Left lung (tissue), 10 donors: ENCODE results near the gene STRIP2. TPM values are rescaled to one million over a fixed set of nuclear protein-coding genes. Genes with fewer than 3 reads are reported as not detected.

Experiments used
- ATAC-seq: fragments of 200-7000 bp; cut with Tn5 transposase; one replicate; pipeline ENCODE4 v1.9.1; 2020; ENCODE audit warnings: moderate library complexity
- DNase-seq, 4 donors: peaks; one replicate each; pipeline ENCODE4 v3.0.0-alpha.2; 2013 to 2020
- H3K27ac ChIP-seq, 2 donors: fragments of 200-600 bp; sonication (generic) in 1 of 2; one replicate each; pipeline versions ENCODE4 v1.5.0 to v1.8.0; 2020 to 2021
- H3K27me3 ChIP-seq, 2 donors: fragments of 200-600 bp; sonication (generic) in 1 of 2; one replicate each; pipeline versions ENCODE4 v1.5.0 to v1.8.0; 2020 to 2021
- H3K36me3 ChIP-seq, 2 donors: fragments of 200-600 bp; sonication (generic) in 1 of 2; one replicate each; pipeline versions ENCODE4 v1.5.0 to v1.8.0; 2020 to 2021
- H3K4me1 ChIP-seq, 2 donors: fragments of 200-600 bp; one replicate each; pipeline ENCODE4 v1.8.0; 2021
- H3K4me3 ChIP-seq, 2 donors: fragments of 200-600 bp; sonication (generic) in 1 of 2; one replicate each; pipeline versions ENCODE4 v1.5.0 to v1.8.0; 2020 to 2021; ENCODE audit warnings: mild to moderate bottlenecking in 1 of 2
- H3K9me3 ChIP-seq, 2 donors: fragments of 200-600 bp; sonication (generic) in 1 of 2; one replicate each; pipeline versions ENCODE4 v1.5.0 to v1.8.0; 2020 to 2021
- intact Hi-C, 2 donors: fragments of 100-400 bp; cut with DNase I; formaldehyde crosslinking; loops; one replicate each; pipeline versions ENCODE4 v1.11.2 to v1.14.2; 2022
- polyA plus RNA-seq, 6 donors: library from polyadenylated mRNA; unstranded; fragments of 120-200 nt; gene quantifications; one replicate each; pipeline ENCODE4 v1.2.1, GENCODE V29; 2013; ENCODE audit not compliant: insufficient read length in 6 of 6
- total RNA-seq, 2 donors: library from RNA; stranded (reverse); fragmentation: NEBNext Ultra II Directional; extraction: Animal tissue kit (Norgen Biotek cat#: 25700); gene quantifications; one replicate each; pipeline ENCODE4 v1.2.1, GENCODE V29; 2021
- TF ChIP-seq, protein P1 (sequence below), 2 donors: fragments of 200-600 bp; sonication (generic) in 1 of 2; IDR thresholded peaks; one replicate each; pipeline versions ENCODE4 v1.5.0 to v1.8.0; 2021; ENCODE audit warnings: antibody characterized with exemption in 2 of 2
- donor health status: DM: no; HTN: yes; CAD: no.
- donor health status: DM: no; HTN: no; CAD: no.

STRIP2 gene
- total and polyA plus RNA-seq, 8 donors, result 4.4 to 6.3 (median 5.6) TPM

DNA sequence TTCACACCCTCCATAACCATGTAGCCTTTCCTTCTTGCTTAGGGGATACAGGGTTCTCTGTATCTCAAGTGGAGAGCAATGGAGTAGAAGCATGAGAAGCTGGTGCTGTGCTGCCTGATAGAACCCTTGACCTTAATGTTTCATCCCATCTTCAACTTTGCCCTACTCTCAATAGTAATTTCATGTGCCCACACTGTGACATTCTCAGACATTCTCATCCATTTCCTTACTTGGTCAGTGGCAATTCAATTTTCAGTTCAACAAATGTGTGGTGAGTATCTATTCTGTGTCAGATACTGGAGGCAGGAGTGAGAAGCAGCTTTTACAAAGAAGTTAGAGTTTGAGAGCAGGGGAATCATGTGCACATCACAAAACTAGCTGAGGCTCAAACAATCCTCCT lies 16.1 kb downstream of the STRIP2 start:
- TF ChIP-seq, protein P1, sequence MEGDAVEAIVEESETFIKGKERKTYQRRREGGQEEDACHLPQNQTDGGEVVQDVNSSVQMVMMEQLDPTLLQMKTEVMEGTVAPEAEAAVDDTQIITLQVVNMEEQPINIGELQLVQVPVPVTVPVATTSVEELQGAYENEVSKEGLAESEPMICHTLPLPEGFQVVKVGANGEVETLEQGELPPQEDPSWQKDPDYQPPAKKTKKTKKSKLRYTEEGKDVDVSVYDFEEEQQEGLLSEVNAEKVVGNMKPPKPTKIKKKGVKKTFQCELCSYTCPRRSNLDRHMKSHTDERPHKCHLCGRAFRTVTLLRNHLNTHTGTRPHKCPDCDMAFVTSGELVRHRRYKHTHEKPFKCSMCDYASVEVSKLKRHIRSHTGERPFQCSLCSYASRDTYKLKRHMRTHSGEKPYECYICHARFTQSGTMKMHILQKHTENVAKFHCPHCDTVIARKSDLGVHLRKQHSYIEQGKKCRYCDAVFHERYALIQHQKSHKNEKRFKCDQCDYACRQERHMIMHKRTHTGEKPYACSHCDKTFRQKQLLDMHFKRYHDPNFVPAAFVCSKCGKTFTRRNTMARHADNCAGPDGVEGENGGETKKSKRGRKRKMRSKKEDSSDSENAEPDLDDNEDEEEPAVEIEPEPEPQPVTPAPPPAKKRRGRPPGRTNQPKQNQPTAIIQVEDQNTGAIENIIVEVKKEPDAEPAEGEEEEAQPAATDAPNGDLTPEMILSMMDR (IDR thresholded peaks at IDR 0.05), result no peak
- DNase-seq (no peak), ATAC-seq (no peak)
- Histone ChIP-seq H3K4me1 (no peaks in the 10 kb centered on the region), H3K27me3 (no peaks in the 10 kb centered on the region), H3K36me3 (no peaks in the 10 kb centered on the region), H3K27ac (no peak overlapping the region), H3K4me3 (no peak overlapping the region), H3K9me3 (peaks cover 0 to 14% of the 10 kb centered on the region in 2 donors)
- intact Hi-C loops, result no loop called here

DNA sequence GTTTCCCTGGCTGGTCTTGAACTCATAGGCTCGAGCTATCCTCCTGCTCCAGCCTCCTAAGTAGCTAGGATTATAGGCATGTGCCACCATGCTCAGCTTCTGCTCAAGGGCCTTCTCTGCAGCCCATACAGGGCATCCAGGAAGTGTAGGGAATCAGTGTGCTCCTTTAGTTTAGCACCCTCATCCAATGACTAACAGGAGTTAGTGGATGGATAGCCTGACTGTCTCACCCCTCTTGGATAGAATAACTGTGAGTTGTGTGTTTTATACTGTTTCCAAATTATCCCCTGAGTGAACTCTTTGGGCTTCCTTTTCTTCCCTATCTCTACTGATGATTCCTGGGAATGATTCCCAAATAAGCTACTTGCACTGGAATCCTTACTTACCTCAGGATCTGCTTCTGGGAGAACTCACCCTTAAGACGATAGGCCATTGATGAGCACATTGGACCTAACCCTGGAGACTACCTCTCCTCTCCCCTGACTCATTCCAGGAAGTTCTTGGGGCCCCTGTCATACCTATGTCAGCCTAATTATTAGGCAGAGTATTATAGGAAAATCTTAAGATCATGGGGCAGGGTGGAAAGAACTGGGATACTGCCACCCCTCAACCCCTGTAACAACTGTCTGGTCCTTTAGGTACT lies 18.5 kb downstream of the STRIP2 start:
- Histone ChIP-seq H3K4me3 (no peak overlapping the region), H3K36me3 (no peaks in the 10 kb centered on the region), H3K9me3 (peaks cover 0 to 14% of the 10 kb centered on the region in 2 donors), H3K27me3 (no peaks in the 10 kb centered on the region), H3K27ac (no peak overlapping the region), H3K4me1 (no peaks in the 10 kb centered on the region)
- TF ChIP-seq, protein P1 (IDR thresholded peaks at IDR 0.05), result no peak
- DNase-seq (no peak), ATAC-seq (no peak)
- intact Hi-C loops, result no loop called here

DNA sequence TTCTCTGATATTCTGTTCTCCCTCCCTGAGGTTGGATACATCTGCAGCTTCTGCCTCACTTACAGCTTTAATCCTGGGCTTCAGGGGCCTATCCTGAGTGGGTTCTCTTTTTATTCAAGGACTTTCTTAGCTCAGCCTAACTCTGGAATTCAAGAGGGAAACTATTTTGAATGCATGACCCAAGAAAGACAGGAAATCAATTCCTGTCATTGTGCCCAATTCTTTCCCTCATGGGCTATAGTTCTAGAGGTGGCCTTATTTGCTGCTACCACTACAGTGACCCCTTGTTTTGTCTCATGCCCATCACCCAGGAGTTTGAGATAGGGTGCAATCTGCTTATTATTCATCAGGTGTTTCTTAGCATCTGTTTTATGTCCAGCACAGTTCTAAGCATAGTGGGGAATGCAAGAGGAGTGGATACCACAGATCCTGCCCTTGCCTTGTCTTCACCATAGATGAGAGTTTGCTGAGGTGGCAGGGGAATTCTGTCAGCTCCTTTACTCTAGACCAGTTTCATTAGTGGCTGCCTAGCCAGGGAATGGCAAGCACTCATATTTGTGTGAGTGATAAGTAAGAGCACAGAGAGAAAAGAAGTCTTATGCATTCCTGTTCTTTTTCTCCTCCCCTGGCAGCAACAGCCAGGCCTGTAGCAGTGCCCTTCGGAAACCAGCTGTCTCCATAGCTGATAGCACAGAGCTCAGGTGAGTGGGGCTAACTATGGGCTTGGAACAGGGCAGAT lies 19.4 kb downstream of the STRIP2 start:
- TF ChIP-seq, protein P1 (IDR thresholded peaks at IDR 0.05), result no peak
- ATAC-seq (no peak), DNase-seq (no peak)
- intact Hi-C loops, result no loop called here
- Histone ChIP-seq H3K4me1 (no peaks in the 10 kb centered on the region), H3K4me3 (no peak overlapping the region), H3K27ac (no peak overlapping the region), H3K36me3 (no peaks in the 10 kb centered on the region), H3K27me3 (no peaks in the 10 kb centered on the region), H3K9me3 (peaks cover 0 to 6% of the 10 kb centered on the region in 2 donors)

DNA sequence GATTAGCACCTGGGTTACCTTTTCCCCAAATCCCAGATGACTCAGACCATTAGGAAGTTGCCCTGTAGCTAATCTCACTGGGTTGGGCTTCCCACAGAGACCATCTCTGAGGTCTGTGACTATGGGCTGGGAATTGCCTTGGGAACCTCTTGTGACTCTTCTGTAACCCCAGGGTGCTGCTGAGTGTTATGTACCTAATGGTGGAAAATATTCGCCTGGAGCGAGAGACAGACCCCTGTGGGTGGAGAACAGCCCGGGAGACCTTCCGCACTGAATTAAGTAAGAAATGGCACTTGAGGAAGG lies 20.0 kb downstream of the STRIP2 start:
- no peaks in the 10 kb centered on the region for H3K36me3 ChIP-seq

DNA sequence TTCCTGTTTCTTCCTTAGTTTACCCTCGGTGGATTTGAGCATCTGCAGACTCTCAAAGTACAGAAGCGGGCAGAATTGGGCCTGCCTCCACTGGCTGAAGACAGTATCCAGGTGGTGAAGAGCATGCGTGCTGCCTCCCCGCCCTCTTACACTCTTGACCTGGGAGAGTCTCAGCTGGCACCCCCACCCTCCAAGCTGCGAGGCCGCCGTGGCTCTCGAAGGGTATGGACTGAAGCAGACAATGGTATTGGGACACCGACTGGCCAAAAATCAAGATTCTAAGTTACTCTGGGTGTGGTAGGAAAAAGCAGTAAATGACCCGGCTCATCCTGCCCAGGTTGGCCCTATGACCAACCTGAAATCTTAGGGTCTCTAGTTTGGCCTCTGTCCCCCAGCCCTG lies 22.2 kb downstream of the STRIP2 start:
- Histone ChIP-seq H3K4me3 (no peak overlapping the region), H3K4me1 (no peaks in the 10 kb centered on the region), H3K36me3 (peaks cover 0 to 4% of the 10 kb centered on the region in 2 donors), H3K27me3 (no peaks in the 10 kb centered on the region), H3K27ac (no peak overlapping the region), H3K9me3 (no peaks in the 10 kb centered on the region)
- TF ChIP-seq, protein P1 (IDR thresholded peaks at IDR 0.05), result no peak
- no peak for DNase-seq
- intact Hi-C loops, result no loop called here
- ATAC-seq, result no peak

More for the DNA sequence above, 20.0 kb downstream of the STRIP2 start:
- no peaks in the 10 kb centered on the region for H3K4me1 ChIP-seq
- no peak overlapping the region for H3K4me3 ChIP-seq
- intact Hi-C loops, result no loop called here
- no peaks in the 10 kb centered on the region for H3K27me3 ChIP-seq
- no peak for ATAC-seq
- H3K9me3 ChIP-seq, result peaks cover 0 to under 1% of the 10 kb centered on the region in 2 donors
- DNase-seq, result no peak
- TF ChIP-seq, protein P1 (IDR thresholded peaks at IDR 0.05), result no peak
- H3K27ac ChIP-seq, result no peak overlapping the region
